Hepatocyte (in vitro differentiated cells): Measurements from ENCODE around the gene CFAP73.

Experiments used
- CTCF ChIP-seq: fragments of 200-600 bp; sonication (generic); IDR thresholded peaks from 2 replicates; pipeline ENCODE4 v1.5.1; 2016; ENCODE audit warnings: antibody characterized with exemption, mild to moderate bottlenecking; ENCODE audit not compliant: poor library complexity
- EZH2phosphoT487 ChIP-seq: fragments of 200-600 bp; sonication (generic); IDR thresholded peaks from one replicate; pipeline ENCODE4 v1.6.1; 2018; ENCODE audit warnings: antibody characterized with exemption, mild to moderate bottlenecking, low read depth, moderate library complexity; ENCODE audit not compliant: unreplicated experiment, severe bottlenecking

DNA sequence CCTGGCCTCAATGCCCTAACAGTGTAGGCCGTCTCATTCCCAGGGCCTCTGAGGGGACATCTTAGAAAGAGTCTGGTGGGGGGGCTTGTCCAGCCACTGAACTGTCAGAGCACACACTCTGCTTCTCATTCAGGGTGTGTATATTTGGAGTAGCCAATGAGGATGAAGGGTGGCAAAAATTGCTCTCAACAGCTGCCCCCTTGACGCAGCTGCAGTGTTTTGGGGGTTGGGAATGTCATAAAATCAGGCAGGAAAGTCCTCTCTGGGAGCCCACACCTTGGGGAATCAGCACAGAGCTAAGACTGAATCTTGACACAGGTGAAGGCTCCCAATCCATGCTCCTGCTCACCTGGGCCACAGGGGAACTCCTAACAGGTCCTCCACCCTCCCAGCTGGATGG, 15.5 kb upstream of the CFAP73 start:
- no peak for TF ChIP-seq CTCF
- TF ChIP-seq EZH2phosphoT487, result no peak
